SK-MEL-5 (cell line): ENCODE data around the gene OR4M1. TPM values are rescaled to one million over a fixed set of nuclear protein-coding genes. Genes with fewer than 3 reads are reported as not detected.
"Not testable (repeated sequence)": the region's sequence is repeated elsewhere in the genome, so short reads cannot be mapped to it uniquely, and the experiment has no call there.

ENCODE experiments used
- DNase-seq: peaks from one replicate; pipeline ENCODE4 v3.0.0-alpha.2; 2016; ENCODE audit warnings: low read depth, low spot score
- in situ Hi-C: cut with HindIII; loops from 2 replicates; pipeline ENCODE4 v1.10.0; 2016; ENCODE audit warnings: low sequenced_read_pairs, high pct_unique_total_duplicates, low pct_unique_long_range_greater_than_20kb
- polyA plus RNA-seq, 2 experiments: library from polyadenylated mRNA; depleted of rRNA; stranded (reverse); fragments of >200 nt; gene quantifications; 2 replicates each; pipeline ENCODE4 v1.2.3, GENCODE V29; 2015
- total RNA-seq: library from RNA; depleted of rRNA; stranded (reverse); fragments of >200 nt; shearing (Covaris generic); gene quantifications from 2 replicates; pipeline ENCODE4 v1.2.3, GENCODE V29; 2014; rRNA removed

Gene OR4M1
- total RNA-seq, result 0.03 TPM in 1 of 2 replicates, not detected in the other
- not detected in 2 replicates for polyA plus RNA-seq (2015; cell fraction: cytosol; rRNA removed)
- not detected in 2 replicates for polyA plus RNA-seq (2015; cell fraction: nucleus; rRNA removed)

- DNase-seq, in situ Hi-C loops: not testable (repeated sequence)
These were observed at the start of gene OR4M1 for GRCh38 chr14:19773204-19773603. OR4M1 (plus strand) TSS chr14:19773504; CDS start chr14:19780323, 6,819 bp downstream.

GRCh38 chr14:19729359-19729758 lies 43.9 kb upstream of the OR4M1 start:
- in situ Hi-C loops, result no loop called here
- no peak for DNase-seq

GRCh38 chr14:19729763-19730162 lies 43.5 kb upstream of the OR4M1 start:
- DNase-seq, result no peak
- in situ Hi-C loops, result no loop called here

- in situ Hi-C loops, DNase-seq: not testable (repeated sequence)
These were observed 39.4 kb upstream of the OR4M1 start for GRCh38 chr14:19733893-19734292.

GRCh38 chr14:19743256-19743655 lies 30.0 kb upstream of the OR4M1 start, which contains the start of gene OR4Q3:
OR4Q3 (plus strand) TSS chr14:19743571.
- in situ Hi-C loops, result no loop called here

GRCh38 chr14:19752316-19752715 lies 21.0 kb upstream of the OR4M1 start:
- DNase-seq, in situ Hi-C loops: not testable (repeated sequence)

More at GRCh38 chr14:19743256-19743655, 30.0 kb upstream of the OR4M1 start, which contains the start of gene OR4Q3:
- DNase-seq, result no peak

- in situ Hi-C loops, result no loop called here
- no peak for DNase-seq
These were observed 19.1 kb upstream of the OR4M1 start for GRCh38 chr14:19754172-19754571.

GRCh38 chr14:19771491-19771890 lies 1.8 kb upstream of the OR4M1 start:
- DNase-seq, in situ Hi-C loops: not testable (repeated sequence)

- no peak for DNase-seq
- in situ Hi-C loops, result no loop called here
These were observed 1.3 kb upstream of the OR4M1 start for GRCh38 chr14:19771895-19772430.

- in situ Hi-C loops, DNase-seq: not testable (repeated sequence)
These were observed 850 bp upstream of the OR4M1 start for GRCh38 chr14:19772454-19772853.

- in situ Hi-C loops, result no loop called here
- no peak for DNase-seq
These were observed 2.3 kb downstream of the OR4M1 start for GRCh38 chr14:19775587-19775986.

GRCh38 chr14:19785848-19786247 lies 12.5 kb downstream of the OR4M1 start:
- in situ Hi-C loops, DNase-seq: not testable (repeated sequence)

- in situ Hi-C loops, result not testable (repeated sequence)
These were observed 14.0 kb downstream of the OR4M1 start for GRCh38 chr14:19787318-19787717.

GRCh38 chr14:19788150-19788549 lies 14.8 kb downstream of the OR4M1 start:
- in situ Hi-C loops, DNase-seq: not testable (repeated sequence)

More at GRCh38 chr14:19787318-19787717, 14.0 kb downstream of the OR4M1 start:
- DNase-seq, result not testable (repeated sequence)

- DNase-seq, result peak; percentile 46
- in situ Hi-C loops, result not testable (repeated sequence)
These were observed 23.3 kb downstream of the OR4M1 start for GRCh38 chr14:19796520-19797108.

GRCh38 chr14:19799880-19800279 lies 26.6 kb downstream of the OR4M1 start:
- in situ Hi-C loops, result no loop called here
- DNase-seq, result no peak

GRCh38 chr14:19800282-19801117 lies 27.2 kb downstream of the OR4M1 start:
- no peak for DNase-seq
- in situ Hi-C loops, result no loop called here

- DNase-seq, result no peak
- in situ Hi-C loops, result no loop called here
These were observed 27.8 kb downstream of the OR4M1 start for GRCh38 chr14:19801118-19801464.
